Measurements from ENCODE around the gene CNTN6. TPM values are rescaled to one million over a fixed set of nuclear protein-coding genes. Genes with fewer than 3 reads are reported as not detected.

Gene CNTN6
- polyA plus RNA-seq, 4 donors, result 2.2 to 6.6 (median 2.6) TPM

DNA sequence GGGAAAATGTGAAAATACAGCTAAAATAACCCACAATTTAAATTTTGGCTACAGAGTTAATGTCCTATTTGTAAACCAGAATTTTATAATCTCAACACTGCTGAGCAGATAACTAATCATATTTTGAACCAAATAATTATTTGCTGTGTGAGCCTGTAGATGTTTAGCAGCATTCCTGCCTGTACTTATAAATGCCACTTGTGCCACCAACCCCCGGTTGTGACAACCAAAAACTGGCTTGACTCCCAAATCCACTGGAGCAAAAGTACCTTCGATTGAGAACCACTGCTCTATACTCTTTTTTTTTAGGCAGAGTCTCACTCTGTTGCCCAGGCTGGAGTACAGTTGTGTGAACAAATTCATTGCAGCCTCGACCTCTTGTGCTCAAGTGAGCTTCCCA is 78.5 kb downstream of the CNTN6 start:
- no peak for DNase-seq (ENCODE audit: low read depth in 4 of 4, low spot score in 3 of 4)

DNA sequence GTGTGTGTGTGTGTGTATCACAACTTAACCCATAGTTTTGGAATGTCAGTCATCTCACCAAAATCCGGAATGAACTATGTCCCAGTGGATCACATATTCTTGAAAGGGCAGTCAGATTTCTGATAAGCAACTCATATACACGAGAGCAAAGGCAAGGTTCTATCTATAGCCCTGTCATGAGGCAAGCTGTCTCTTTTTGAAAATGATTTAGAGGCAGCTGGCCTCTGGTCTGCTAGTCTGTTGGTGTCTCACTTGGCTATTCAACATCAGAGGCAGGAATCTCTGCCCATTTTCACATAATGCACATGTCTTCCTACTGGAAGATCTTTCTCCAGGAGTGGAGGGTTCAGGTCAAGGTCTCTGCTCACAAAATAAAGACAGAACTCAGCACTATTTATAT is 79.8 kb downstream of the CNTN6 start:
- DNase-seq (ENCODE audit: low read depth in 4 of 4, low spot score in 3 of 4), result no peak

DNA sequence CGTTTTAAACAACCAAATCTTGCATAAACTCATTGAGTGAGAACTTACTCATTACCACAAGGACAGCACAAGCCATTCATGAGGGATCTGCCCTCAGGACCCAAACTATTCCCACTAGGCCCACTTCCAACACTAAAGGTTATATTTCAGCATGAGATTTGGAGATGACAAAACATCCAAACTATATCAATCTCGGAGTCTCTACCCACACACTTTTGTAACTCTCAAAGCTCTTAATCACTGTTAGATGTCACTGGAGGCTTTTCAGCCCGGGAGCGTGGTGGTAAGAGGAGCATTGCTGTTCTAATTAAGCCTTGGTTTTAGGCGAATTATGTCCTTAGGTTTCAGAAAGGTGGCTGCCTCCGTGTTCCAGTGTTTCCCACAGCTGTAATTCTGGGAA is 86.3 kb downstream of the CNTN6 start:
- no peak for DNase-seq (ENCODE audit: low read depth in 4 of 4, low spot score in 3 of 4)

DNA sequence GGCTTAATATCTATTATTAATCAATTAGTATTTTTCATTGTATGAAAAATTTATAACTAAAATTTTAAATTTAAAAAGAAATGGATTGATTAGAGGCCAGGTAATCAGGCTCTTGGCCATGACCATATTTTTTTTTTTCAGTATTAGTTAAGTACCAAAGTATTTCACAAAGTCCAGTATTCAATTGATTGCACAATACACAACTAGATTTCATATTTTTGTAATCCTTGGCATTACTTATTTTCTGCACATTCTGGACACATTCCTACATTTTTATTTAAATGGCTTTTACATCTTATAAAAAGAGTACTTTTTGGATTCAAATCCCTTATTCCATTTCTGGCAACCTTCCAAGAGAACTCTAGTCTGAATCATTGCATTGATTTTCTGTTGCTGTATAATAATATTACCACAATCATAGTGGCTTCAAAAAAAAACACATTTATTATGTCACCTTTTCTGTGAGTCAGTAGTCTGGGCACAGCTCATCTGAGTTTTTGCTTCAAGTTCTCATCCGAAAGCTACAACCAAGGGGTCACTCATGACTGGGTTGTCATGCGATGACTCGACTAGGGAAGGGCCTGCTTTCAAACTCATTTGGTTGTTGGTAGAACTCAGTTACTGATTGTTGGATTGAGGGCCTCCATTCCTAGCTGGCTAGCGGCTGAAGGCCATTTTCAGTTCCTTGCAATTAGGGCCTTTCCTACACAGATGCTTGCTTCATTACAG is 90.7 kb downstream of the CNTN6 start:
- no peak for DNase-seq (ENCODE audit: low read depth in 4 of 4, low spot score in 3 of 4)

DNA sequence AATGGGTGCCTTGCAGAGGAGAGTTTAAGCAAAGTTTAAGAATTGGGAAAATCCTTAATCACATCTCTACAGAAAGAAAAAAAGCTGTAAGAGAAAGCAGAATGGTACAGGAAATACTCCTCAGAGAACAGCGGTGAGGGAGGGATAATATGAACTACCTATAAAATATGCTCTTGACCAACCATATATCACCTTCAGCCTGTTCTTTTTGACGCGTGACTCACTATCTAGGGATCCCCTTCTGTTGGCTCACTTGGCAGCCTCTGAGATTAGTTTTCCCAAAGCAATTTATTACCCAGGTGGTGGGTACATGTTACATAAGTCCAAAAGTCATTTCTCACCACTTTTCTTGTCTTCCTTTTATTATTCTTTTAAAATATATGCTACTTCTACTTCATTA is 97.7 kb downstream of the CNTN6 start:
- DNase-seq (ENCODE audit: low read depth in 4 of 4, low spot score in 3 of 4), result no peak

DNA sequence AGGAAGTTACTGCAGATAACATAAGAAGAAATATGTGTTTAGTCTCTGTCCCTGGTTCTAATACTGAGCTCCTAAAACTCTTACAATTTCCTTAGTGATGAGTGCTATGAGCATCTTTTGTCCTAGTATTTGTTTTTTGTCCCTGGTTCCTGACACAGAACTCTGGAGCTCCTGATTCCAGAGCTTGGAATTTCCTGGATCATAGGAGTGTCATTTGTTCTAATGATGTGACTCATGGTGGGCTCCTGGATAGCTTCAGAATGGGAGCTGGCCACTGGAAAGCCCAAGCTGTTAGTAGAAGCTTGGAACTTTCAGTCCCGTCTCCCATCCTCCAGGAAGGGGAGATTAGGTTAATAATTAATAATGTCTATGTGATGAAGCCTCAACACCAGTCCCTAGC is 98.2 kb downstream of the CNTN6 start:
- DNase-seq (ENCODE audit: low read depth in 4 of 4, low spot score in 3 of 4), result no peak

DNA sequence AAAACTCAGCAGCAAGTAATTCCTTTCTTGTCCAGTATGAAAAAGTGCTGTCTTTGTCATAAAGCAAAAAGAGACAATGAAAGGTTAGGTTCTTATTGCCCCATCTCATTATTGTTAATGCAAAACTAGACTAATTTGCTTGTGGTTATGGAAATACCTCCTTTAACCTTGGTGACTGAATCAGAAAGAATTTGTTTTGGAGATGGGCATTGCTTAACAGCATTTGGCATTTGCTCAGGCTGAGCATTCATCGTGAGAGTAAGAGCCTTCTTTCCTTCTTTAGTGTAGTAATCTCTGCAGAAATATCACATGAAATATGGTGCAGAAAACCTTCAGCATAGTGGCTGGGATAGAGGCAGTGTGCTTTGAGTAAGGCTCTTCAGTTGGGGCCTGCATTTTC is 103.1 kb downstream of the CNTN6 start:
- no peak for DNase-seq (ENCODE audit: low read depth in 4 of 4, low spot score in 3 of 4)

DNA sequence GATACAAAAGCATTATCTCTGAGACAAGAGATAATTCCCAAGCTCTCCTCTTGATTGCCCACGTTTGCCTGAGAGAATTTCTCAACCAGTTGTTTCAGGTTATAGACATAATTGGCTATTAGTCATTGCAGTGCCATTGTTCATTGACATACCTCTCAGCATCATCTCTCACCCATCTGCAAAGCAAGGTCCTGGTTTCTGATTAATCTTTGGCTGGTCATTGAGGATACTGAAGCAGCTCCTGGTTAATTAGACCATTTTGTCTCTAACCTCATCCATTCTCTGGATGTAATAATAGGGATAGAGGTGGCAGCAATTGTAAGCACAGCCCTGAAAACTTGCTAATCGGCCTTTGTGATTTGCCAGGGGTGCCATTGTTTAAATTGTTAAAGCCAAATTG is 104.2 kb downstream of the CNTN6 start:
- no peak for DNase-seq (ENCODE audit: low read depth in 4 of 4, low spot score in 3 of 4)

DNA sequence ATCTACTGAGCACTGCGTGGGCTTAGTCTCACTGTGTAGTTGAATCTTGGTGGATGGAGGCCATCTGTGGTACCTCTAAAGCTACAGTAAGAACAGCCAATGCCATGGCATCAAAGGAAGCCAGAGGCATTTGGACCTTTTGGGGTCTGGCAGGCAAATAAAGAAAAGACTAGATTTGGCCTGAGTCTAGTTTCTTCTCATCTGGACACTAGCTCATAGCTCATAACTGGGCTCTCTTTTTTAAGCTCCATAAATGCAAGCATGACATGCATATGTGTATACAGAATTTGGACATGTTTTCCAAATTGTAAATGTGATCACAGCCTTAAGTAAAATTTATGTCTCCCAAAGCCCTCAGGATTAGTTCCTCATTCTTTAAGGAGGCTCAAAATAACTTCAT is 107.5 kb downstream of the CNTN6 start:
- DNase-seq (ENCODE audit: low read depth in 4 of 4, low spot score in 3 of 4), result no peak

DNA sequence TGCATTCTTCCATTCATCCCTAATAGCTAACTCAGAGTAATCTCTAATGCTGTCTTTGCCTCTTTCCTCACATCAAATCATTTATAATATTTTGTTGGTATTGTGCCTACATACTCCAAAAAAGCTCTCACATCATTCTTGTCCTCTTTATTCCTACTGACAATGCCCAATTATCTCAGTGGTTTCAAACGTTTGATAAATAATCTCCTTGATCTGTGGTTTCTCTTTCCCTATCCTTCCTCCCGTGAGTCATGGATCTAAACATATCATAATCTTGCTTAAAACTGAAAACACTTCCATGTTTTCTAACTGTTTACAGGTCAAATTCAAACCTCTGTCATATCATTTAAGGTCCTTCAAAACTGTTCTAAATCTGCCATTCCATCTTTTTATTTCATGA is 115.1 kb downstream of the CNTN6 start:
- DNase-seq (ENCODE audit: low read depth in 4 of 4, low spot score in 3 of 4), result no peak

DNA sequence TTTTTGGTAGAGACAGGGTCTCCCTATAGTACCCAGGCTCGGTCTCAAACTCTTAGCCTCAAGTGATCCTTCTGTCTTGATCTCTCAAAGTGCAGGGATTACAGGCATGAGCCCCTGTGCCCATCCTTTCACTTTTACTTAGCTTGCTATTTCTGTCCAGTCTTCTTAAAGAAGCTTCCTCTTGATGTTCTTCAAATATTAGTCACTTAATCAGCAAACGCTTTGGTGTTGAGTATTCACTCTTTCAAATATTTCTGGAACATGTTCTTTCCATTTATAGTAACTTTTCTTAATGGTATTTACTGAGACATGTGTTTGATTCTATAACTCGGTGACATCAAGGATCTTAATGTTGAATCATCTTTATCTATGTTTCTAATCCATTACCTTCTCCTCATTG is 122.1 kb downstream of the CNTN6 start:
- DNase-seq (ENCODE audit: low read depth in 4 of 4, low spot score in 3 of 4), result no peak

DNA sequence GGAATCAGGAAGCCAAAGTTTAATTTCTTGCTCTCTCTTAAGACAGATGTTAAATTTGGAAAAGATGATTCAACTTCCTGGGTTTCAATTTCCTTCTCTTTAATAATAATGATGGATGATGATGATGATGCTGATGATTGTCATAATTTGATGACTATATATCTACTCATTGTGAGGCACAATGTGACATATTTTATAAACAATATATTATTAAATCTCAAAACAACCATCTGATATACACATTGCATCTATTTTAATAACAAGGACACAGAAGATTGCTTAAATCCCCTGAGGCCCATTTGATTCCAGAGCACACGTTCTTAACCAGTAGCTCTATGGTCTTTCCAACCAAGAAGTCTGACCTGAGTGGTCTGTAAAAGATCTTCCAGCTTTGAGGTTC is 124.0 kb downstream of the CNTN6 start:
- DNase-seq (ENCODE audit: low read depth in 4 of 4, low spot score in 3 of 4), result no peak

DNA sequence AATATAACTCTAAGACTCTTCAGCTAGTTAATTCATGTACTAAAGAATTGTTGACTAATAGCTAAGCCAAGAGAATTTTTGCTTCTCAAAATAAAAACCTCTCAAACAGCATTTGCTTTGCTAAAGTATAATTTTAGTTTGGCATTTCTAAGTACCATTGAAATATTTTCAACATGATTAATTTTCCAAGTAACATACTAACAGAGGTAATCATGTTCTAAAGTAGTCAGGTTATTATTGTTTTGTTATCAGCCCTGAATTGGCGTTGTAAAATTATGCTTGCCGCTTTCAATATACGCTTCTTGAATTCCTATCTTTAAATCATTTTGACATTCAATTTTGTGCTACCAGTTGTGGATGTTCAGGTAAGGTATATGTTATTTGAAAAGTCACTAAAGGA is 134.3 kb downstream of the CNTN6 start:
- DNase-seq (ENCODE audit: low read depth in 4 of 4, low spot score in 3 of 4), result no peak

DNA sequence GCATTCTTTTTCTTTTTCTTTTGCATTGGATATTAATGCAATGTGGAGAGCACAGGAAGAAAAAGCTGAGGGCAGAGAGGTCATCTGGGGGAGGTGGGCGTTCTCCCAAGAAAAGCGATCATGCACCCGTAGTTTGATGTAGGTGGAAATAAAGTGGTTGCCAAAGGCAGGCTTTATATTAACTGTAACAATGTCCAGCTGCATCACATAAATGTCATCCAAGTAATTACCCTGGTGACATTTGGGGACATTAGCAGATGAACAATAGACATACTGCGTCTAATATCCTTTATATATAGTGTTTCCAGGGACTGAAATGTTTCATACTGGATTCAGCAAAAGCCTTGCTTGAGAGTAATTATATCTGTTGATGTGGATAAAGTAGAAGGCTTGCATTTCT is 135.5 kb downstream of the CNTN6 start:
- DNase-seq (ENCODE audit: low read depth in 4 of 4, low spot score in 3 of 4), result peak; percentile 10 to 37 (median 25)

DNA sequence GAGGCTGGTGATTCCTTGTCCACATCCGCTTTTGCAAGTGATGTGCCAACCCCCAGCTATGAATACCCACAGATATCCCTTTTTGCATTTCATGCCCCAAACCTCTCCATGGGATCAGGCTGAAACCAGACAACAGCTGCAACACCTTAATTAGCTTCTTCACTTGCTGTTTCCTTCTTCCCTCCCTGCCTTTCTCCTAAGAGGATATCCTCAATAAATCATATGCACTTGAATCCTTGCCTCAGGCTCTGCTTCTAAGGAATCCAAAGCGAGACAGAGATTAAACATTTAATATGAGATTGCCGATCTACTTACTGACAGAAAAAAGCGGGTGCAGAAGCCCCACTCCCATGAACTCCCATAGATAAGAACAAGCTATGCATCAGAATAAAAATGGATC is 138.1 kb downstream of the CNTN6 start:
- no peak for DNase-seq (ENCODE audit: low read depth in 4 of 4, low spot score in 3 of 4)

DNA sequence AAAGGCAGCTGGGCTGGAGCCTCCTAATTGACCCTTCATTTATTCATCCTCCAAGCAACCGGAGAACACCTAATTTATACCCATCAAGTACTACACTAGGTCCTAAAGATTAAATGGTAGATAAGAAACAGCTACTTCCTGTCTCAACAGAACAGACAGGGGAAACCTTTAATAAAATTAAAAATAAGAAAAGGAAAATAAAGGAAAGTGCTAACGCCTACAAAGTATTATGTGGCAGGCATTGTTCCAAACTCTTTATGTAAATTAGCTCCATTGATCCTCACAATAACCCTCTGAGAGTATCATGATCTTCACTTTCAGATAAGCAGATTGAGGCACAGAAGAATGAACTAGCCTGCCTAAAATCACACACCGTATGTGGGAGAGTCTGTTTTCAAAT is 139.5 kb downstream of the CNTN6 start:
- no peak for DNase-seq (ENCODE audit: low read depth in 4 of 4, low spot score in 3 of 4)

DNA sequence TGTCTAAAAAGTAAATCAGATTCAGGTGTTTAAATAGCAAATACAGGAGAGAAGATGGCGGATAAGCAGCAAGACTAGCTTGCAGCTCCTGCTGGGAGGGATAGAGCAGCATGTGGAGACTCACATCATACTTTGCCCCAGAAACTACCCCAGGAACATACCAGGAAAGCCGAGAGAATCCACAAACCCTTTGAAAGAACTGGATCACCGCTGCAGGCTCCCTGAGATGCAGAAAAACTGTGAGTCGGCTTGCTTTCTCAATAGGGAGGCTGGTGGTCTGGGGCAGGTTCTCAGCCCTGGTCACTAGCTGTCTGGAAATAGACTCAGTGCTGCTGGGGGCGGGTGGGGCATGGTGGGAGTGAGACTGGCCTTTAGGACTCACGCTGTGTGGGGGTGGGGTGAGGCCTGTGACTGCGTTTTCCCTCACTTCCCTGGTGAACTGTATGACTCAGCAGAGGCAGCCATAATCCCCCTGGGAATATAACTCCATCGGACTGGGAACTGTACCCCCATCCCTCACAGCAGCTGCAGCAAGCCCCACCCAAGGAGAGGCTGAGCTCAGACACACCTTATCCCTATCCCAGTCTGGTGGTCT is 142.8 kb downstream of the CNTN6 start:
- DNase-seq (ENCODE audit: low read depth in 4 of 4, low spot score in 3 of 4), result no peak

DNA sequence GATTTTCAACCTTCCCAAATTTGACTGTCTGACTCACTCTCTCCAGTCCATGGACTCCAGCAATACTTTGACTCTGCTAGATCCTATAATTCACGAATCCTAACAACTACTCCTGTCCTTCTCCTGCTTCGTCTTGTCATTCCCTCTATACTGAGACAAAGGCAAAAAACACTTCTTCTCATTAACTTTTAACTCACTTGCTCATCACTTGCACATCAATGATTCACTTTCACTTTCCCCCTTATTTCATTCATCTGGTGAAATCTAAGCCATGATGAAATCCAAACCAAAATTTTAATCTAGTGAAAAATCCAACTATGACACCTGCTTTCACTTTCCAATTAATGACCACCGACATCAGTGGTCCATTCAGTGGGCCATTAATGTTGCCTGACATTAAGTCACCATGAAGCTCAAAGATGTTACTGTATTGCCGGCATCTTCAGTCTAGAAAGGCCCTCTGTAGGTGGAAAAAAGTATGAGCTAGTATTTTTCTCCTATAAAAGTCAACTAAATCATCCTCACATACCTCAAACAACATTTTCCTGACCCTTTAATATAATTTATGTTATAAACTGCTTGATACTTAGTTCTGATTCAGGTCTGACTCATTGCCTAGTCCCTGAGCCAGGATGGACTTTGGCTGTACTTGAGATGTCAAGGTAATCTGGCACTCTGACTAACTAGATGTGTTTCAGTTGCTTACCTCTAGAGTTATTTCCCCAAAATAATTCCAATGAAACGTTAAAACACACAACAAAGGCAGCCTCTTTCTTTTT is 158.6 kb downstream of the CNTN6 start:
- no peak for DNase-seq (ENCODE audit: low read depth in 4 of 4, low spot score in 3 of 4)

DNA sequence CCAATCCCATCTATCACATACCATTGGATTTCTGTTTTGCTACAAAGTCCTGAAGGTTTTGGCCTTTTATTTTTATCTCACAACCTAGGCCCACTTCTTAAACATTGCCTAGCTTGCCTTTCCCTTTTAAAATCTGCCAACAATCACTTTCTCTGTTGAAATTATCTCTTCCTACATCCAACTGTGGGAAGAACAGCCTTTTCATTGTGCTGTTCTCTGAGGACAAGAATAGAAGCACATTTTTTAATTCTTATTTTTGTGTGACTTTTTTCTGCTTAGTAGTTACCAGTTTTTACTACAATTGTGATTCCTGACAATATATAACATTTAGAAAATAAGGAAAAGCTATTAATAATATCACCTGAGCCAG is 159.2 kb downstream of the CNTN6 start:
- no peak for DNase-seq (ENCODE audit: low read depth in 4 of 4, low spot score in 3 of 4)

DNA sequence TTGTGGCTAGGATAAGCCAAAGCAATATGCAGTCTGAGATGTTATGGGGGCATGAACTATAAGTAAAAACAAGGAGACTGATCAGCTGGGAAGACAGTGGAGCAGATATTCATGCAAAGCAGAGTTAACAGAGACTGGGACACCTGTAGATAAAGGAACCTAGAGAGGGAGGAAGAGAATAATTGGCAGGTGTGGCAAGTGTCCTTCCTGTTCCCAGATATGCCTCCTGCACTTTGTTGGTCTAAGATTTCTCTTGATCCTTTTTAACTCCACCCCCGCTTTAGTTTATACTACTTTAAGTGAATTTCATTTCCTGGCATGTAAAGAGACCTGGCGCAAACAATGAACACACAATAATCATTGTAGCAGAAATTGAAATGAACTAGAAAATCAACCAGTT is 169.4 kb downstream of the CNTN6 start:
- DNase-seq (ENCODE audit: low read depth in 4 of 4, low spot score in 3 of 4), result no peak

DNA sequence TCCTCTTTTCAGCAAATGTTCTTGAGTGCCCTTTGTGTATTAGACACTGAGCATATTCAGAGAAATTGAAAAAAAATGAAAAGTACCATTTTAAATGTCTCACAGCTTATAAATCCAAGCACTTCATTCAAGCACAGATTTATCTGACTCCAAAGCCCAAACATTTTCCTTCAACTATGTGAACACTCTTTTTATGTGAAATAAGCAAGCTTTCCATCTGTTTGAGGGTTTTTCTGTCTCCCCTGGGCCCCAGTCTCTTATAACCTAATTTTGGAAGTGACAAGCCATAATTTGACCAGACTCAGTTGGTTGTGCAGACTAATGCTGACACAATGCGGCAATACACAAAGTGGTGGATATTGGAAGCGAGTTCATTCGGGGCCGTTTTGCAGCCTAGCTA is 170.3 kb downstream of the CNTN6 start:
- DNase-seq (ENCODE audit: low read depth in 4 of 4, low spot score in 3 of 4), result no peak

DNA sequence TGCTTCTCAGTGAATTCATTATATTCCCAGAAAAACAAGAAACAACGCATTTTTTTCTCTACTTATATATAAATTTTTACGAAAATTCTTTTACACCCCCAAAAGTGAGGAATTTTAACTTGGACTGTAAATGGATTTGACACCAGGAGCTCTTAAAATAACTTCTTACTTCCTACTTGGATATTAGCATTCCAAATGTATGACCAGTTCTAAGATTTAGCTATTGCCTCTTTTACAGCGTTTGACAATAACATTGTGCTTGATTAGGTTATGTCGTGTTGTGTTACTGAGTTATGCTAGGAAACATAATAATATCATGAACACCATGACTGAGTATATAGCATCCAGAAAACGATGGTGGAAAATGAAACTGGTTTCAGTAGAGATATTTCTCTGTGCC is 177.0 kb downstream of the CNTN6 start:
- no peak for DNase-seq (ENCODE audit: low read depth in 4 of 4, low spot score in 3 of 4)
